Tibial nerve (tissue), 4 donors: ENCODE data around the gene CDH4.

Experiments used
- EP300 ChIP-seq, 2 donors: sonication (generic); formaldehyde crosslinking; IDR thresholded peaks; one replicate each; pipeline ENCODE4 v1.6.1; 2017; ENCODE audit warnings: antibody characterized with exemption in 2 of 2, mild to moderate bottlenecking in 1 of 2
- POLR2A ChIP-seq, 2 donors: fragments of 450-650 bp; IDR thresholded peaks; one replicate each; pipeline ENCODE4 v1.6.1; 2017; ENCODE audit warnings: antibody characterized with exemption in 2 of 2, mild to moderate bottlenecking in 2 of 2, moderate library complexity in 2 of 2
- TF ChIP-seq, protein P1 (sequence below), 5 experiments: fragments of 200-600 bp in 3 of 5; fragments of 450-650 bp in 2 of 5; sonication (generic) in 3 of 5; IDR thresholded peaks; one replicate each; pipeline ENCODE4 v1.5.1; 2016 to 2019; ENCODE audit warnings: antibody characterized with exemption in 5 of 5, mild to moderate bottlenecking in 3 of 5, moderate library complexity in 2 of 5

DNA sequence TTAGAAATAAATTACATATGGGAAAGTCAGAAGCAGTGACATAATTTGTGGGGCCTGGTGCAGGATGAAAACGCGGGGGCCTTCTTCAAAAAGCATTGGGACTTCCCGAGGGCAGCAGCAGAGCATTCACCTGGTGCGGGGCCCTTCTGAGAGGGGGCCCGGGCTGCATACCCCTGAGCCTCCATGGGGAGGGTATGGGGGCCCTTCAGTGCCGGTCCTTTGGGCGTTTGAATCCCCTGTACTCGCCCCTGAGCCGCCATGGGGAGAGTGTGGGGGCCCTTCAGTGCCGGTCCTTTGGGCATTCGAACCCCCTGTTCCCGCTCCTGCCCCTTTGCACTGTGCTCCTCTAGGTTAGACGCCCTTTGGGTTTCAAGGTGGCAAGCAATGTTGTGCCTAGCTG lies 283.5 kb downstream of the CDH4 start:
- TF ChIP-seq, protein P1, sequence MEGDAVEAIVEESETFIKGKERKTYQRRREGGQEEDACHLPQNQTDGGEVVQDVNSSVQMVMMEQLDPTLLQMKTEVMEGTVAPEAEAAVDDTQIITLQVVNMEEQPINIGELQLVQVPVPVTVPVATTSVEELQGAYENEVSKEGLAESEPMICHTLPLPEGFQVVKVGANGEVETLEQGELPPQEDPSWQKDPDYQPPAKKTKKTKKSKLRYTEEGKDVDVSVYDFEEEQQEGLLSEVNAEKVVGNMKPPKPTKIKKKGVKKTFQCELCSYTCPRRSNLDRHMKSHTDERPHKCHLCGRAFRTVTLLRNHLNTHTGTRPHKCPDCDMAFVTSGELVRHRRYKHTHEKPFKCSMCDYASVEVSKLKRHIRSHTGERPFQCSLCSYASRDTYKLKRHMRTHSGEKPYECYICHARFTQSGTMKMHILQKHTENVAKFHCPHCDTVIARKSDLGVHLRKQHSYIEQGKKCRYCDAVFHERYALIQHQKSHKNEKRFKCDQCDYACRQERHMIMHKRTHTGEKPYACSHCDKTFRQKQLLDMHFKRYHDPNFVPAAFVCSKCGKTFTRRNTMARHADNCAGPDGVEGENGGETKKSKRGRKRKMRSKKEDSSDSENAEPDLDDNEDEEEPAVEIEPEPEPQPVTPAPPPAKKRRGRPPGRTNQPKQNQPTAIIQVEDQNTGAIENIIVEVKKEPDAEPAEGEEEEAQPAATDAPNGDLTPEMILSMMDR (IDR thresholded peaks at IDR 0.05), result no peak
- no peak for TF ChIP-seq POLR2A (IDR thresholded peaks at IDR 0.05)
- TF ChIP-seq EP300 (IDR thresholded peaks at IDR 0.05), result no peak
